CD14-positive monocyte (primary cell): ENCODE results near the gene CSTPP1. TPM values are rescaled to one million over a fixed set of nuclear protein-coding genes. Genes with fewer than 3 reads are reported as not detected.

ENCODE experiments used
- DNase-seq, 3 donors: peaks; one replicate each; pipeline ENCODE4 v3.0.0-alpha.2; 2011 to 2022
- H2AFZ ChIP-seq: 2 replicates; pipeline ENCODE4 v1.6.0; 2012; ENCODE audit warnings: mild to moderate bottlenecking, low read depth, low read length, inconsistent platforms; ENCODE audit not compliant: insufficient read depth, poor library complexity, severe bottlenecking
- H3K27ac ChIP-seq, 2 donors: 1 replicate in 1 of 2; 2 replicates in 1 of 2; pipeline ENCODE4 v1.5.1; 2012 to 2013; ENCODE audit warnings: low read length in 2 of 2, control low read depth in 1 of 2, inconsistent platforms in 1 of 2, low read depth in 1 of 2, mild to moderate bottlenecking in 1 of 2
- H3K27me3 ChIP-seq, 2 donors: one replicate each; pipeline versions ENCODE4 v1.6.0 to v1.6.1; 2011 to 2013; ENCODE audit warnings: low read length in 2 of 2; ENCODE audit not compliant: control insufficient read depth in 2 of 2, insufficient read depth in 2 of 2
- H3K36me3 ChIP-seq, 2 donors: replicated peaks in 1 of 2; 1 replicate in 1 of 2; 2 replicates in 1 of 2; pipeline versions ENCODE4 v1.5.1 to v1.6.1; 2012 to 2013; ENCODE audit warnings: low read length in 2 of 2, control low read depth in 1 of 2, inconsistent platforms in 1 of 2, mild to moderate bottlenecking in 1 of 2; ENCODE audit not compliant: insufficient read depth in 2 of 2, control insufficient read depth in 1 of 2
- H3K4me1 ChIP-seq, 2 donors: 1 replicate in 1 of 2; 2 replicates in 1 of 2; pipeline versions ENCODE4 v1.5.1 to v1.6.1; 2012 to 2013; ENCODE audit warnings: low read length in 2 of 2, control low read depth in 1 of 2, inconsistent platforms in 1 of 2, mild to moderate bottlenecking in 1 of 2, moderate library complexity in 1 of 2; ENCODE audit not compliant: insufficient read depth in 2 of 2, control insufficient read depth in 1 of 2
- H3K4me2 ChIP-seq: replicated peaks from 2 replicates; pipeline ENCODE3; 2012; ENCODE audit warnings: low read length, moderate library complexity, mild to moderate bottlenecking; ENCODE audit not compliant: poor library complexity, severe bottlenecking; ENCODE audit errors: extremely low read depth
- H3K4me3 ChIP-seq, 3 experiments: fragments of 200-600 bp in 1 of 3; sonication (generic) in 1 of 3; replicated peaks in 1 of 3; 1 replicate in 2 of 3; 2 replicates in 1 of 3; pipeline ENCODE4 v1.5.1; 2011 to 2013; ENCODE audit warnings: low read length in 3 of 3, mild to moderate bottlenecking in 3 of 3, control low read depth in 2 of 3, low read depth in 2 of 3, inconsistent platforms in 1 of 3, moderate library complexity in 1 of 3
- H3K79me2 ChIP-seq: 2 replicates; pipeline ENCODE4 v1.6.0; 2012; ENCODE audit warnings: mild to moderate bottlenecking, control low read depth, inconsistent platforms, low read length, moderate library complexity; ENCODE audit not compliant: insufficient read depth
- H3K9ac ChIP-seq: 2 replicates; pipeline ENCODE4 v1.6.0; 2017; ENCODE audit warnings: low read length, mild to moderate bottlenecking; ENCODE audit not compliant: insufficient read depth, poor library complexity, severe bottlenecking
- H3K9me3 ChIP-seq, 2 donors: replicated peaks in 1 of 2; 1 replicate in 1 of 2; 2 replicates in 1 of 2; pipeline versions ENCODE4 v1.5.1 to v1.6.1; 2012 to 2013; ENCODE audit warnings: low read length in 2 of 2, control low read depth in 1 of 2; ENCODE audit not compliant: control insufficient read depth in 1 of 2, insufficient read depth in 1 of 2
- H4K20me1 ChIP-seq: 2 replicates; pipeline ENCODE4 v1.6.0; 2012; ENCODE audit warnings: mild to moderate bottlenecking, low read length, control low read depth, moderate library complexity; ENCODE audit not compliant: insufficient read depth
- H3K27ac Mint-ChIP-seq, 7 donors: one replicate each; pipeline ENCODE4 v1.8.0; 2020; ENCODE audit warnings: mild to moderate bottlenecking in 7 of 7, mixed read lengths in 7 of 7, moderate library complexity in 6 of 7, inconsistent platforms in 2 of 7
- H3K27me3 Mint-ChIP-seq, 3 donors: one replicate each; pipeline ENCODE4 v1.8.0; 2021 to 2022; ENCODE audit warnings: low read depth in 3 of 3, mild to moderate bottlenecking in 3 of 3, mixed read lengths in 3 of 3, moderate library complexity in 3 of 3, inconsistent platforms in 1 of 3
- H3K36me3 Mint-ChIP-seq, 2 donors: one replicate each; pipeline ENCODE4 v1.8.0; 2020; ENCODE audit warnings: mixed read lengths in 2 of 2, inconsistent platforms in 1 of 2, mild to moderate bottlenecking in 1 of 2
- H3K4me1 Mint-ChIP-seq: one replicate; pipeline ENCODE4 v1.8.0; 2020; ENCODE audit warnings: mild to moderate bottlenecking, mixed read lengths
- H3K4me3 Mint-ChIP-seq, 2 donors: one replicate each; pipeline ENCODE4 v1.8.0; 2020; ENCODE audit warnings: mild to moderate bottlenecking in 2 of 2, mixed read lengths in 2 of 2, moderate library complexity in 1 of 2
- H3K9me3 Mint-ChIP-seq, 7 donors: one replicate each; pipeline ENCODE4 v1.8.0; 2020 to 2022; ENCODE audit warnings: mixed read lengths in 7 of 7, mild to moderate bottlenecking in 6 of 7, moderate library complexity in 6 of 7, inconsistent platforms in 2 of 7
- WGBS: methylation state at CpG from one replicate; pipeline ENCODE4 v1.1.5; 2013; ENCODE audit warnings: missing lambda C conversion rate; ENCODE audit not compliant: insufficient coverage; 5-methylcytosine and 5-hydroxymethylcytosine counted together
- intact Hi-C, 2 donors: fragments of 100-400 bp; cut with micrococcal nuclease; formaldehyde crosslinking; loops; one replicate each; pipeline versions ENCODE4 v1.15.0 to v1.15.1; 2023
- polyA plus RNA-seq, 3 donors: library from polyadenylated mRNA; depleted of rRNA in 1 of 3; unstranded in 2 of 3; stranded (reverse) in 1 of 3; fragments of 300-500 nt in 2 of 3; fragments of >200 nt in 1 of 3; fragmentation: Illumina TruSeq in 2 of 3; gene quantifications; 1 replicate in 2 of 3; 2 replicates in 1 of 3; pipeline ENCODE4 v1.2.3, GENCODE V29; 2012 to 2021
- TF ChIP-seq, protein P1 (sequence below): fragments of 200-600 bp; IDR thresholded peaks from one replicate; pipeline ENCODE4 v1.8.0; 2022; ENCODE audit warnings: antibody characterized with exemption, mild to moderate bottlenecking

Gene CSTPP1
- polyA plus RNA-seq, 3 donors: 4.5 to 6.5 (median 5.9) TPM

DNA sequence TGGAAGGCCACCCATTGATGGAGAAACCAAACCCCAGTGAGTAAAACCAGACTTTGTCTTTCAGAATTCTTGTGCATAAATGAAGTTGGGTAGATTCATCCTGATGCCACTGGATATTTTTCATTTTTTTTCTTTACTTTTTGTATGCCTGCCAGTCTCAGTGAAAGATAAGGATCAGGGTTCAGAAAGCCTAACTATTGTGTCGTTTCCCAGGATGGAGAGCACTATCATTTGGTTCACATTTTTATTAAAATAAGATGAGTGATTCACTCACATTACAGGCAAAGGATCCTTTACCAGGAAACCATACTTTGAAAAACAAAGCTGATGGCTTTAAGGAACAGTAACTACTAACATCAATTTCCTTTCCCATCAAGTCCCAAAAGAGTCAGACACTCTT, 188.1 kb downstream of the CSTPP1 start:
- Mint-ChIP-seq H3K27ac (no peak overlapping the region), H3K4me3 (no peak overlapping the region), H3K36me3 (no peaks in the 10 kb centered on the region), H3K27me3 (no peaks in the 10 kb centered on the region), H3K4me1 (no peaks in the 10 kb centered on the region), H3K9me3 (no peaks in the 10 kb centered on the region)
- no peak overlapping the region for H3K4me3 ChIP-seq
- TF ChIP-seq, protein P1, sequence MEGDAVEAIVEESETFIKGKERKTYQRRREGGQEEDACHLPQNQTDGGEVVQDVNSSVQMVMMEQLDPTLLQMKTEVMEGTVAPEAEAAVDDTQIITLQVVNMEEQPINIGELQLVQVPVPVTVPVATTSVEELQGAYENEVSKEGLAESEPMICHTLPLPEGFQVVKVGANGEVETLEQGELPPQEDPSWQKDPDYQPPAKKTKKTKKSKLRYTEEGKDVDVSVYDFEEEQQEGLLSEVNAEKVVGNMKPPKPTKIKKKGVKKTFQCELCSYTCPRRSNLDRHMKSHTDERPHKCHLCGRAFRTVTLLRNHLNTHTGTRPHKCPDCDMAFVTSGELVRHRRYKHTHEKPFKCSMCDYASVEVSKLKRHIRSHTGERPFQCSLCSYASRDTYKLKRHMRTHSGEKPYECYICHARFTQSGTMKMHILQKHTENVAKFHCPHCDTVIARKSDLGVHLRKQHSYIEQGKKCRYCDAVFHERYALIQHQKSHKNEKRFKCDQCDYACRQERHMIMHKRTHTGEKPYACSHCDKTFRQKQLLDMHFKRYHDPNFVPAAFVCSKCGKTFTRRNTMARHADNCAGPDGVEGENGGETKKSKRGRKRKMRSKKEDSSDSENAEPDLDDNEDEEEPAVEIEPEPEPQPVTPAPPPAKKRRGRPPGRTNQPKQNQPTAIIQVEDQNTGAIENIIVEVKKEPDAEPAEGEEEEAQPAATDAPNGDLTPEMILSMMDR: no peak
- H3K4me1 ChIP-seq: no peaks in the 10 kb centered on the region
- DNase-seq: no peak
- H3K27me3 ChIP-seq: no peaks in the 10 kb centered on the region
- H3K9ac ChIP-seq: no peak overlapping the region
- H4K20me1 ChIP-seq: no peaks in the 10 kb centered on the region
- H3K36me3 ChIP-seq: no peaks in the 10 kb centered on the region
- H3K9me3 ChIP-seq: no peaks in the 10 kb centered on the region
- intact Hi-C loops: no loop called here
- no CpG with 5 or more reads among the region's 1 CpG for WGBS
- H3K4me2 ChIP-seq: no peak overlapping the region
- H2AFZ ChIP-seq: no peak overlapping the region
- H3K27ac ChIP-seq: no peak overlapping the region
- no peaks in the 10 kb centered on the region for H3K79me2 ChIP-seq

DNA sequence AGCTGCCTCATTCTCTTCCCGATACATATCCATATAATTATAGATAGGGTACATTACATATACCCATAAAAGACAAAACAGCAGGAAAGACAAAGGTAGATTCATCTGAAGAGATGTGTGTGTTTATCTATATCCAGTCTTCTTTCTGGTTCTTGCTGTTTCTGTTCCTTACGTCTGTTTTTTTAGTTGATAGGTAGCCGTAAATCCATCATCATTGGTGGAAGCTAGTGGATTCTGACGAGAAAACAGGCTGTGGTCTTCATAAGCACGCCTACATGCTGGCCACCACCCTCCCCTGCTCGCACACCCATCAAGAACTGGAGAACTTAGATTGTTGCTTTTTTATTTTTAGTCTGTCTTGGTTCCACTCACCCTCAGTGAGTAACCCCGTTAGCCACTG, 188.5 kb downstream of the CSTPP1 start:
- no peaks in the 10 kb centered on the region for H3K36me3 ChIP-seq
- TF ChIP-seq, protein P1: no peak
- no peaks in the 10 kb centered on the region for H3K27me3 Mint-ChIP-seq
- no peaks in the 10 kb centered on the region for H3K36me3 Mint-ChIP-seq
- no peak overlapping the region for H3K4me3 ChIP-seq
- H3K4me2 ChIP-seq: no peak overlapping the region
- no peaks in the 10 kb centered on the region for H3K4me1 Mint-ChIP-seq
- no peak for DNase-seq
- no peaks in the 10 kb centered on the region for H3K9me3 ChIP-seq
- no peaks in the 10 kb centered on the region for H3K79me2 ChIP-seq
- no peak overlapping the region for H3K4me3 Mint-ChIP-seq
- H3K27ac ChIP-seq: no peak overlapping the region
- H3K27ac Mint-ChIP-seq: no peak overlapping the region
- WGBS: no CpG with 5 or more reads among the region's 7 CpGs
- no peak overlapping the region for H2AFZ ChIP-seq
- H3K9ac ChIP-seq: no peak overlapping the region
- H4K20me1 ChIP-seq: no peaks in the 10 kb centered on the region
- H3K4me1 ChIP-seq: no peaks in the 10 kb centered on the region
- H3K27me3 ChIP-seq: no peaks in the 10 kb centered on the region
- no peaks in the 10 kb centered on the region for H3K9me3 Mint-ChIP-seq
- intact Hi-C loops: no loop called here
